ENCODE data around the gene GBGT1.

- TF ChIP-seq CTCF (IDR thresholded peaks at IDR 0.05), result no peak
- no peak for TF ChIP-seq POLR2AphosphoS5 (IDR thresholded peaks at IDR 0.05)
Measured at GRCh38 chr9:133107961-133108793, 55.5 kb downstream of the GBGT1 start.

All from stomach (tissue), 4 donors.